ENCODE results near the gene LRRK2.

- TF ChIP-seq CTCF (IDR thresholded peaks at IDR 0.05; ENCODE audit: low read depth, low read length) (no peak), EZH2phosphoT487 (IDR thresholded peaks at IDR 0.05; ENCODE audit: low read depth) (no peak)
These were observed 22.4 kb upstream of the LRRK2 start for GRCh38 chr12:40202095-40203059.
